ENCODE measurements around the gene USP6. TPM values are rescaled to one million over a fixed set of nuclear protein-coding genes. Genes with fewer than 3 reads are reported as not detected.

The USP6 gene
- total and polyA plus RNA-seq, 2 of the 13 experiments (the other 11 are each of a cell fraction or from before 2014, with no cell fraction given): 0.04 TPM; not detected in 1

DNA sequence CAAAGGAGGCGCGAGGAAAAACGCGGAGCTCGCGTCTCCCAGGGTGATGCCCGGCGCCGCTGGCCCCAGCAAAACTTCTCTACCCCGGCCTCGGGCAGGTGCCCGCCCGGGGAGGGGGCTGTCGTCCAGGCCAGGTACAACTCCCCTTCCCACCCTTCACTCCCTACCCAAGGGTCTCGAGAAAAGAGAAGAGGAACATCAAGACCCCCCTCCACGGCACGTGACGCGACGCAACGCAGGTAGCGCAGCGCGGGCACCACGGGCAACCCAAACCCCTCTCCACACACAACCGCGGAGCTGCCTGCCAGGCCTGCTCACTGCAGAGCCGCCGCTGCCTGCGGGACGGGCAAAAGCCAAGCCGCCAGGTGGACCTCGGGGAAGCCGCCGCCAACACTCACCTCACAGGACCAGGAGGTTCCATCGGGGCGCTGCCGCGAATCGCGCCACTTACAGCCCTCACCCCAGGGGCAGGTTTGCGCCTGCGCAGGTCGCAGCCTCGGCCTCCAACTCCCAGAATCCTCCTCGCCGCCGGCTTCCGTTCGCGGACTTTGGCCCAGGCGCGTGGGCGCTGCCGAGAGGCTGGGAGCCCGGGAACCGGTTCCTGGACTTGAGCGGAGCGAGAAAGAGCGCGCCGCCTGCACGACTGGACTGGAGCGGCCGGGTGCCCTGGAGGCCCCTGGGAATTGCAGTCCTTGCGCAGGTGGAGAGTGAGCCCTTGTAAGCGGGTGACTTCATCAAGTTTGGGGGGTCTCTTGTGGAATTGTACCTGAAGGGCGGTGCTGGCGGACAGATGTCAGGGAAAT, 4.2 kb upstream of the USP6 start, which contains the start of gene ZNF232 (continued):
- TF ChIP-seq, protein P1, sequence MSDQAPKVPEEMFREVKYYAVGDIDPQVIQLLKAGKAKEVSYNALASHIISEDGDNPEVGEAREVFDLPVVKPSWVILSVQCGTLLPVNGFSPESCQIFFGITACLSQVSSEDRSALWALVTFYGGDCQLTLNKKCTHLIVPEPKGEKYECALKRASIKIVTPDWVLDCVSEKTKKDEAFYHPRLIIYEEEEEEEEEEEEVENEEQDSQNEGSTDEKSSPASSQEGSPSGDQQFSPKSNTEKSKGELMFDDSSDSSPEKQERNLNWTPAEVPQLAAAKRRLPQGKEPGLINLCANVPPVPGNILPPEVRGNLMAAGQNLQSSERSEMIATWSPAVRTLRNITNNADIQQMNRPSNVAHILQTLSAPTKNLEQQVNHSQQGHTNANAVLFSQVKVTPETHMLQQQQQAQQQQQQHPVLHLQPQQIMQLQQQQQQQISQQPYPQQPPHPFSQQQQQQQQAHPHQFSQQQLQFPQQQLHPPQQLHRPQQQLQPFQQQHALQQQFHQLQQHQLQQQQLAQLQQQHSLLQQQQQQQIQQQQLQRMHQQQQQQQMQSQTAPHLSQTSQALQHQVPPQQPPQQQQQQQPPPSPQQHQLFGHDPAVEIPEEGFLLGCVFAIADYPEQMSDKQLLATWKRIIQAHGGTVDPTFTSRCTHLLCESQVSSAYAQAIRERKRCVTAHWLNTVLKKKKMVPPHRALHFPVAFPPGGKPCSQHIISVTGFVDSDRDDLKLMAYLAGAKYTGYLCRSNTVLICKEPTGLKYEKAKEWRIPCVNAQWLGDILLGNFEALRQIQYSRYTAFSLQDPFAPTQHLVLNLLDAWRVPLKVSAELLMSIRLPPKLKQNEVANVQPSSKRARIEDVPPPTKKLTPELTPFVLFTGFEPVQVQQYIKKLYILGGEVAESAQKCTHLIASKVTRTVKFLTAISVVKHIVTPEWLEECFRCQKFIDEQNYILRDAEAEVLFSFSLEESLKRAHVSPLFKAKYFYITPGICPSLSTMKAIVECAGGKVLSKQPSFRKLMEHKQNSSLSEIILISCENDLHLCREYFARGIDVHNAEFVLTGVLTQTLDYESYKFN (CRISPR knock-in tag; conservative IDR thresholded peaks at IDR 0.05): peak; percentile 82
- TF ChIP-seq ZNF878 (CRISPR knock-in tag; IDR thresholded peaks at IDR 0.05) (no peak), MIXL1 (CRISPR knock-in tag; IDR thresholded peaks at IDR 0.05) (peak; percentile 49; the same call in 1 of the 2 replicates), NPAS2 (CRISPR knock-in tag; IDR thresholded peaks at IDR 0.05; ENCODE audit: borderline replicate concordance) (no peak), ZNF749 (CRISPR knock-in tag; IDR thresholded peaks at IDR 0.05; ENCODE audit: borderline replicate concordance) (no peak), JARID2 (CRISPR knock-in tag; IDR thresholded peaks at IDR 0.05; ENCODE audit: insufficient replicate concordance) (peak; percentile 33), ZNF142 (CRISPR knock-in tag; IDR thresholded peaks at IDR 0.05) (peak; percentile 51; the same call in 1 of the 2 replicates), ZSCAN20 (CRISPR knock-in tag; IDR thresholded peaks at IDR 0.05; ENCODE audit: borderline replicate concordance) (peak; percentile 8; the same call in 1 of the 2 replicates), ZNF724P (CRISPR knock-in tag; IDR thresholded peaks at IDR 0.05; ENCODE audit: borderline replicate concordance) (peak; percentile 64; the same call in 1 of the 2 replicates), POLR2AphosphoS5 (IDR thresholded peaks at IDR 0.05; ENCODE audit: low read depth, low read length) (peak; percentile 91), IRX3 (CRISPR knock-in tag; IDR thresholded peaks at IDR 0.05; ENCODE audit: borderline replicate concordance, low read depth) (peak; percentile 46; the same call in 1 of the 2 replicates), ZNF501 (CRISPR knock-in tag; IDR thresholded peaks at IDR 0.05) (peak; percentile 93), DDIT3 (CRISPR knock-in tag; IDR thresholded peaks at IDR 0.05) (no peak), ZNF747 (CRISPR knock-in tag; IDR thresholded peaks at IDR 0.05; ENCODE audit: borderline replicate concordance) (peak; percentile 82), RBAK (CRISPR knock-in tag; IDR thresholded peaks at IDR 0.05) (no peak), RARA (CRISPR knock-in tag; IDR thresholded peaks at IDR 0.05) (peak; percentile 23), FOSL2 (CRISPR knock-in tag; IDR thresholded peaks at IDR 0.05) (no peak; the same call in 1 of the 2 replicates), KDM3A (CRISPR knock-in tag; IDR thresholded peaks at IDR 0.05; ENCODE audit: low read depth) (peak; percentile 76; the same call in 1 of the 2 replicates), RELA (CRISPR knock-in tag; IDR thresholded peaks at IDR 0.05) (no peak)
- TF ChIP-seq, protein P2, sequence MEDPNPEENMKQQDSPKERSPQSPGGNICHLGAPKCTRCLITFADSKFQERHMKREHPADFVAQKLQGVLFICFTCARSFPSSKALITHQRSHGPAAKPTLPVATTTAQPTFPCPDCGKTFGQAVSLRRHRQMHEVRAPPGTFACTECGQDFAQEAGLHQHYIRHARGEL (CRISPR knock-in tag; IDR thresholded peaks at IDR 0.05): no peak

All from HepG2 (cell line).